Ovary (tissue), 9 donors: Measurements from ENCODE around the gene OSBPL6. TPM values are rescaled to one million over a fixed set of nuclear protein-coding genes. Genes with fewer than 3 reads are reported as not detected.

Source experiments
- DNase-seq, 5 donors: peaks; one replicate each; pipeline ENCODE4 v3.0.0-alpha.2; 2019 to 2020
- H3K27ac ChIP-seq, 2 donors: fragments of 200-600 bp; one replicate each; pipeline versions ENCODE4 v1.5.1 to v1.8.0; 2019 to 2022
- H3K27me3 ChIP-seq: fragments of 200-600 bp; one replicate; pipeline ENCODE4 v1.8.0; 2022
- H3K36me3 ChIP-seq: fragments of 200-600 bp; sonication (generic); one replicate; pipeline ENCODE4 v1.5.1; 2019
- H3K4me1 ChIP-seq: one replicate; pipeline ENCODE4 v1.8.1; 2013; ENCODE audit warnings: mild to moderate bottlenecking, moderate library complexity; ENCODE audit not compliant: insufficient read depth
- H3K4me3 ChIP-seq: fragments of 200-600 bp; sonication (generic); one replicate; pipeline ENCODE4 v1.5.1; 2017
- H3K9me3 ChIP-seq, 2 donors: fragments of 200-600 bp in 1 of 2; sonication (generic) in 1 of 2; one replicate each; pipeline versions ENCODE4 v1.5.1 to v1.8.1; 2013 to 2019; ENCODE audit warnings: mild to moderate bottlenecking in 1 of 2, moderate library complexity in 1 of 2
- EP300 ChIP-seq: sonication (generic); formaldehyde crosslinking; IDR thresholded peaks from one replicate; pipeline ENCODE4 v1.6.1; 2017; ENCODE audit warnings: antibody characterized with exemption
- POLR2A ChIP-seq: fragments of 450-650 bp; IDR thresholded peaks from one replicate; pipeline ENCODE4 v1.6.1; 2017; ENCODE audit warnings: antibody characterized with exemption, mild to moderate bottlenecking, moderate library complexity
- WGBS, 3 donors: extraction: QIAGEN DNeasy Blood & Tissue Kit in 1 of 3; methylation state at CpG; one replicate each; pipeline versions ENCODE4 v1.1.5 to v1.1.7; 2013 to 2017; 5-methylcytosine and 5-hydroxymethylcytosine counted together
- intact Hi-C, 4 donors: fragments of 100-400 bp; cut with DNase I; formaldehyde crosslinking; loops; one replicate each; pipeline versions ENCODE4 v1.11.0 to v1.15.1; 2022 to 2023
- polyA plus RNA-seq, 2 donors: library from polyadenylated mRNA; stranded (reverse); fragments of 200-250 nt in 1 of 2; fragments of 350-450 nt in 1 of 2; fragmentation: Illumina TruSeq in 1 of 2; extraction: RNeasy Lipid Tissue Mini Kit (QIAGEN cat#74804) in 1 of 2; gene quantifications; one replicate each; pipeline ENCODE4 v1.2.3, GENCODE V29; 2013 to 2014
- total RNA-seq, 7 donors: library from RNA; depleted of rRNA in 2 of 7; stranded (reverse); fragments of >200 nt in 2 of 7; fragmentation: NEBNext Ultra II Directional in 3 of 7; extraction: Animal tissue kit (Norgen Biotek cat#: 25700) in 3 of 7; gene quantifications; one replicate each; pipeline versions ENCODE4 v1.1.0 to v1.2.4, GENCODE V29; 2016 to 2023
- TF ChIP-seq, protein P1 (sequence below), 3 donors: fragments of 450-650 bp in 2 of 3; fragments of 200-600 bp in 1 of 3; IDR thresholded peaks; one replicate each; pipeline versions ENCODE4 v1.5.1 to v1.8.0; 2016 to 2022; ENCODE audit warnings: antibody characterized with exemption in 3 of 3, mild to moderate bottlenecking in 1 of 3
- donor health status: DM: no; HTN: no; CAD: no; lungs with moderate emphysema.
- donor health status: DM: no; HTN: no; CAD: no.
- donor health status: Bipolar disorder and iron deficiency.
- donor health status: DM: yes; HTN: yes; CAD: no.
- donor health status: DM: no; HTN: no; CAD: no.
- donor health status: DM: yes; HTN: yes; CAD: no.

Gene OSBPL6
- total and polyA plus RNA-seq, 9 donors: 0.60 to 7.4 (median 1.7) TPM

DNA sequence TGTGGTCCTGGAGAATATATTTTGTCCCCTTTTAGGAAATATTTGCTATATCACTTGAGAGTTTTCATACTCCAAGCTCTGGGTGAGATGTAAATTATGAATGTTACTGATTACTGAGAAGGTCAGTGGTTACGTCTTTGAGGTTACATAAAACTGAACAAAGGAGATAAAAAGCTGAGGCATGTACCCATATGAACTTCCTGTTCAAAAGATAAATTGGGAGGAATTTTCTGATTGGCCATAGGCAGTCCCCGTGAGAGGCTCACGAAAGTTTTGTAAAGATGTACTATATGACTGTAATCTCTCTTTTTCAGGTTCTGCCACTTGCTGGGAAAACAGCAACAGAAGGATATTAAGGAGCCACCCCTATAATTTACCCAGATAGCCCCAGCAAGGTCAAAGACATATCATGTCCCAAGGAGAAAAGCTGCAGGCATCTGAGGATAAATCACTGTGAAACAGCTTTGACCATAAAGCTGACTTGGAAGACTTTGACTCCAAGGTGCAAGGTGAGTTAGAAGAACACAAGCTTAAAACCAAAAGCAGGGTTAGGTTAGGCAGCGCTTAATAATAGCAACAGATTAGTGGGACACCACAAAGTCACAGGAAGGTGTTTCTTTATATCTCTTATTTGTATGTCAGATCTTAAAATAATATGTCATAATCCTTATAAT, 90.4 kb downstream of the OSBPL6 start:
- no peak overlapping the region for H3K4me3 ChIP-seq
- H3K27me3 ChIP-seq: no peaks in the 10 kb centered on the region
- no peaks in the 10 kb centered on the region for H3K9me3 ChIP-seq
- WGBS, 3 donors: 91 to 92% (median 92%) methylated on average over 4 of the region's 4 CpGs
- H3K36me3 ChIP-seq: no peaks in the 10 kb centered on the region
- intact Hi-C loops: loop anchor here in 3 of 4 donors (5.0 to 10.0 kb wide), 2 partner anchors 150 to 152 kb away; no protein-coding TSS in a partner anchor
- H3K27ac ChIP-seq: no peak overlapping the region
- TF ChIP-seq POLR2A (no peak), EP300 (no peak)
- TF ChIP-seq, protein P1, sequence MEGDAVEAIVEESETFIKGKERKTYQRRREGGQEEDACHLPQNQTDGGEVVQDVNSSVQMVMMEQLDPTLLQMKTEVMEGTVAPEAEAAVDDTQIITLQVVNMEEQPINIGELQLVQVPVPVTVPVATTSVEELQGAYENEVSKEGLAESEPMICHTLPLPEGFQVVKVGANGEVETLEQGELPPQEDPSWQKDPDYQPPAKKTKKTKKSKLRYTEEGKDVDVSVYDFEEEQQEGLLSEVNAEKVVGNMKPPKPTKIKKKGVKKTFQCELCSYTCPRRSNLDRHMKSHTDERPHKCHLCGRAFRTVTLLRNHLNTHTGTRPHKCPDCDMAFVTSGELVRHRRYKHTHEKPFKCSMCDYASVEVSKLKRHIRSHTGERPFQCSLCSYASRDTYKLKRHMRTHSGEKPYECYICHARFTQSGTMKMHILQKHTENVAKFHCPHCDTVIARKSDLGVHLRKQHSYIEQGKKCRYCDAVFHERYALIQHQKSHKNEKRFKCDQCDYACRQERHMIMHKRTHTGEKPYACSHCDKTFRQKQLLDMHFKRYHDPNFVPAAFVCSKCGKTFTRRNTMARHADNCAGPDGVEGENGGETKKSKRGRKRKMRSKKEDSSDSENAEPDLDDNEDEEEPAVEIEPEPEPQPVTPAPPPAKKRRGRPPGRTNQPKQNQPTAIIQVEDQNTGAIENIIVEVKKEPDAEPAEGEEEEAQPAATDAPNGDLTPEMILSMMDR (IDR thresholded peaks at IDR 0.05): no peak
- DNase-seq: no peak
- H3K4me1 ChIP-seq: peaks cover 2% of the 10 kb centered on the region

DNA sequence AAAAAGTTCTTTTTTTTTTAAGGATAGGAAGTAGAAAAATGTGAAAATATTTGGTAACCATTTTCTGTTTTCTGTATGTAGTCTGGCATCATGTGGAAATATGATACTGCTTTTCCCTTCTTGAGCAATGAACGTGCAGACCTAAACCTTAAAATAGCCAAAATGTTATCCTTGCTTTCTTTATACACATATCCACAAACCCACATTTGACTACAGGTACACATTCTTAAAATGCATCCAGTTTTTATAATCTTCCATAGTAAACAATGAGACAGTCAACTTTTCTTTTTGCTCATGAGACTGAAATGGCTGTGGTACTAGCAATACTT, 90.9 kb downstream of the OSBPL6 start:
- 77 to 91% (median 86%) methylated on average over 1 of the region's 1 CpG for WGBS, 3 donors
- Histone ChIP-seq H3K9me3 (no peaks in the 10 kb centered on the region), H3K36me3 (no peaks in the 10 kb centered on the region), H3K4me3 (no peak overlapping the region), H3K27ac (no peak overlapping the region), H3K27me3 (no peaks in the 10 kb centered on the region), H3K4me1 (peaks cover 2% of the 10 kb centered on the region)
- TF ChIP-seq POLR2A (no peak), EP300 (no peak)
- TF ChIP-seq, protein P1 (IDR thresholded peaks at IDR 0.05): no peak
- intact Hi-C loops: loop anchor here in 1 of 4 donors (10.0 kb wide), 1 partner anchor 150 kb away; no protein-coding TSS in a partner anchor
- DNase-seq: no peak

DNA sequence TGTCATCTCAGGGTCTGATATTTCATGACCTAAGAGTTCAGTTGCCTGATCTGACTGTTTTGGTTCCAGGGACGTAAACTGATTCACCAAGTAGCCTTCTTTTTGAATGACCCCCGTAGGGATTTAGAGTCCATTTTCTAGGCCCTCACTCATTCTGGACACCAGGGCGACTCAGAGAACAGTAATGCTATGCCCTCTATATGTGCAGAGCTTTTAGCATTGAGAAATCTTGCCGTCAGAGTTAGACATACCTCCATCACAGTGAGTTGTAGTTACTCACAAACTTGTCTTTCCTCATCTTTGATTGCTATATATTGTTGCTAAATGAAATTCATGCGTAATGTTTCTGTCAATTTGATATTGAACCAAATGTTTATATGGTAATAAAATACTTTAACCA, 92.3 kb downstream of the OSBPL6 start:
- Histone ChIP-seq H3K27ac (no peak overlapping the region), H3K4me3 (no peak overlapping the region), H3K27me3 (no peaks in the 10 kb centered on the region), H3K9me3 (no peaks in the 10 kb centered on the region), H3K4me1 (peaks cover 2% of the 10 kb centered on the region), H3K36me3 (no peaks in the 10 kb centered on the region)
- no peak for DNase-seq
- intact Hi-C loops: loop anchor here in 1 of 4 donors (10.0 kb wide), 1 partner anchor 152 kb away; no protein-coding TSS in a partner anchor
- no peak for TF ChIP-seq POLR2A
- 76 to 77% (median 77%) methylated on average over 5 of the region's 5 CpGs for WGBS, 3 donors

DNA sequence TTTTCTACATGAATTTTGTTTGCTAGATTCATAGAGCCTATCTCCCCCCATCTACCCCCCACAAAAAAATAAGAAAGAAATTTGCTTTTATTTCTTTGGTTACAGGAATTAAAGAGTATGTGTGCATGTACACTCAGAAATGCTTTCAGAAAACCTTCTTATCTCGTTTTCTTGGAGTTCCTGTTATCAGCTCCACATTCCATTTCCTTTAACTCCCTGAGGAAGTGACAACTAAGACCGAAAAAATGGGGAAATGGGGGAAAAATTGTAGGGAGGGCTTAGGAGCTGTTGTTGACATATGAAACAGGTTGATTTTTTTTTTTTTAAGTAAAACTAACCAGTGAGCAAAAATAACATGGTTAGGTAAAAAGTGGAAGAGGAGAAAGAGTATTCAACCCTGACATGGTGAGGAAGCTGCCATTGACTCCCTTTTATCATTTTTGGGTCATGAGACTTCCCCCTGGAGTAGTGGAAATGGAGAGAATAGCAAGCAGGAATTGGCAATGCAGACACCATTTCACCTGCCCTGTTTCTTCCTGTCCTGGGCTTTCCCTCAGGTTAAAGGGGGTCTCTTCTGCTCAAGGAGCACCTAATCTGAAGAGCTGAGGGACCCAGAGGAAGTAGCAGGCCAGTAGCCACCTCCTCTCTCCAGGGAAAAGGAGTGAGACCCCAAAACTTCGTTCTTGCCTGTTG, 93.5 kb downstream of the OSBPL6 start:
- intact Hi-C loops: loop anchor here in 1 of 4 donors (10.0 kb wide), 1 partner anchor 153 kb away; no protein-coding TSS in a partner anchor
- Histone ChIP-seq H3K9me3 (no peaks in the 10 kb centered on the region), H3K27me3 (no peaks in the 10 kb centered on the region), H3K27ac (no peak overlapping the region), H3K36me3 (no peaks in the 10 kb centered on the region), H3K4me1 (no peaks in the 10 kb centered on the region), H3K4me3 (no peak overlapping the region)
- 41 to 50% (median 43%) methylated on average over 3 of the region's 3 CpGs for WGBS, 3 donors
- TF ChIP-seq POLR2A (no peak), EP300 (no peak)
- TF ChIP-seq, protein P1 (IDR thresholded peaks at IDR 0.05): no peak
- DNase-seq: no peak

DNA sequence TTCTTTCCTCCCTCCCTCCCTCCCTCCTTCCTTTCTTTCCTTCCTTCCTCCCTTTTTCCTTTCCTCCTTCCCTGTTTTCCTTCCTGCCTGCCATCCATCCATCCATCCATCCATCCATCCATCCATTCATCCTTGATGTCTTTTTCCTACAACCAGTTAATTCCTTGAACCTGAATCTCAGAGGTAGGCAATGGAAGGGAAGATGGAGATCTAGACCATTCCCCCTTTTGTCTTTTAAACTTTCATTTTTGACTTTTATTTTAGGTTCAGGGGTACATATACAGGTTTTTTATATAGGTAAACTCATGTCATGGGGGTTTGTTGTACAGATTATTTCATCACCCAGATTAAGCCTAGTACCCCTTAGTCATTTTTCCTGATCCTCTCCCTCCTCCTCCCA, 97.4 kb downstream of the OSBPL6 start:
- no peaks in the 10 kb centered on the region for H3K9me3 ChIP-seq
- no peak overlapping the region for H3K4me3 ChIP-seq
- intact Hi-C loops: no loop called here
- no peaks in the 10 kb centered on the region for H3K36me3 ChIP-seq
- H3K4me1 ChIP-seq: no peaks in the 10 kb centered on the region
- no peak for TF ChIP-seq EP300
- TF ChIP-seq POLR2A: no peak
- TF ChIP-seq, protein P1 (IDR thresholded peaks at IDR 0.05): no peak
- DNase-seq: no peak
- H3K27ac ChIP-seq: no peak overlapping the region
- H3K27me3 ChIP-seq: no peaks in the 10 kb centered on the region
